Measurements from ENCODE around the gene SLC6A5. TPM values are rescaled to one million over a fixed set of nuclear protein-coding genes. Genes with fewer than 3 reads are reported as not detected.

SLC6A5 gene
- total and polyA plus RNA-seq, 2 of the 4 experiments (the other 2 are of a cell fraction), result not detected

GRCh38 chr11:20631519-20632168 lies 32.2 kb downstream of the SLC6A5 start:
- in situ Hi-C loops (cut with MboI; ENCODE audit: low sequenced_read_pairs), result no loop called here
- H3K14ac ChIP-seq (replicated peaks; ENCODE audit: low read depth, low read length), result no peak overlapping the region
- H3K36me3 ChIP-seq (ENCODE audit: control insufficient read depth, insufficient read depth, low read length), result no peaks in the 10 kb centered on the region
- intact Hi-C loops (cut with micrococcal nuclease), result no loop called here
- dilution Hi-C loops (cut with HindIII; ENCODE audit: low sequenced_read_pairs, unreplicated experiment), result no loop called here
- H2BK120ac ChIP-seq (ENCODE audit: low read depth, low read length), result no peak overlapping the region
- no peaks in the 10 kb centered on the region for H3K9me3 ChIP-seq (ENCODE audit: control insufficient read depth, insufficient read depth, low read length)
- no peak overlapping the region for H2AK5ac ChIP-seq (ENCODE audit: low read depth, low read length)
- no peak overlapping the region for H3K4me2 ChIP-seq (ENCODE audit: low read depth, low read length)
- H3K18ac ChIP-seq (ENCODE audit: low read depth, low read length), result no peak overlapping the region
- H3K9ac ChIP-seq (ENCODE audit: low read depth, low read length), result no peak overlapping the region
- BruUV-seq (replicated peaks), result no TSS peak
- H3K56ac ChIP-seq (ENCODE audit: extremely low read depth, insufficient read depth, low read length), result no peak overlapping the region
- no peak overlapping the region for H3K4me3 ChIP-seq (ENCODE audit: insufficient read depth, low read depth, low read length)
- H3K23ac ChIP-seq (ENCODE audit: low read depth, low read length), result no peak overlapping the region
- H3K79me1 ChIP-seq (ENCODE audit: low read depth in 1 of 2, low read length in 2 of 2), result no peaks in the 10 kb centered on the region
- no peaks in the 10 kb centered on the region for H3K27me3 ChIP-seq (ENCODE audit: control insufficient read depth, insufficient read depth, low read length)
- no peak overlapping the region for H2AFZ ChIP-seq (replicated peaks; ENCODE audit: low read length, poor library complexity)
- H3K4ac ChIP-seq (ENCODE audit: low read depth, low read length), result no peak overlapping the region
- no peak overlapping the region for H4K5ac ChIP-seq (ENCODE audit: low read depth, low read length)
- DNase-seq (no peak), ATAC-seq (ENCODE audit: low read depth) (no peak)
- H3K9me1 ChIP-seq (ENCODE audit: insufficient read depth, low read length), result no peaks in the 10 kb centered on the region
- WGBS, 2 experiments (ENCODE audit: extremely low coverage in 2 of 2, insufficient read length in 1 of 2), result no CpG with 5 or more reads among the region's 5 CpGs
- no peaks in the 10 kb centered on the region for H4K20me1 ChIP-seq (ENCODE audit: insufficient read depth, low read length)
- no peak overlapping the region for H2BK20ac ChIP-seq (ENCODE audit: low read depth, low read length)
- no peak overlapping the region for H2AK9ac ChIP-seq (replicated peaks; ENCODE audit: low read depth, low read length, poor library complexity)
- H2BK15ac ChIP-seq (ENCODE audit: low read depth, low read length), result no peak overlapping the region
- POLR2A ChIA-PET (ENCODE audit: unreplicated experiment), result no interaction called here
- H2BK5ac ChIP-seq (ENCODE audit: low read depth, low read length, poor library complexity, severe bottlenecking), result no peak overlapping the region
- no peak overlapping the region for H4K8ac ChIP-seq (ENCODE audit: low read depth in 2 of 2, low read length in 2 of 2)
- no peaks in the 10 kb centered on the region for H3K4me1 ChIP-seq (ENCODE audit: control insufficient read depth, insufficient read depth, low read length)
- no peak overlapping the region for H4K91ac ChIP-seq (ENCODE audit: insufficient read depth, low read depth, low read length)
- no peak overlapping the region for H3K27ac ChIP-seq (ENCODE audit: insufficient read depth, low read length)
- TF ChIP-seq RAD21 (IDR thresholded peaks at IDR 0.05; ENCODE audit: low read length) (no peak), CEBPB (IDR thresholded peaks at IDR 0.05; ENCODE audit: low read depth, low read length) (no peak)
- CTCF ChIA-PET, result no interaction called here

All from IMR-90 (cell line).